A549 (cell line): ENCODE results near the gene PDCD1LG2.
"Not testable (repeated sequence)": the region's sequence is repeated elsewhere in the genome, so short reads cannot be mapped to it uniquely, and the experiment has no call there.

Experiments
- BHLHE40 ChIP-seq: IDR thresholded peaks from 2 replicates; pipeline ENCODE4 v1.6.1; 2012; ENCODE audit warnings: low read depth, low read length, inconsistent platforms
- CHD2 ChIP-seq: fragments of 150-350 bp; IDR thresholded peaks from 2 replicates; pipeline ENCODE4 v1.6.1; 2014; ENCODE audit warnings: low read length; ENCODE audit not compliant: partially characterized antibody
- EHMT2 ChIP-seq: fragments of 200-600 bp; sonication (generic); IDR thresholded peaks from 2 replicates; pipeline ENCODE4 v1.6.1; 2016; ENCODE audit warnings: antibody characterized with exemption, low read depth, mild to moderate bottlenecking, moderate library complexity
- EP300 ChIP-seq, 2 experiments: fragments of >200 bp; sonication (Bioruptor Twin); formaldehyde crosslinking; IDR thresholded peaks; 2 replicates in 1 of 2; 3 replicates in 1 of 2; pipeline ENCODE4 v1.6.1; 2016 to 2017
- JUN ChIP-seq, 2 experiments: fragments of >200 bp; sonication (Bioruptor Twin); formaldehyde crosslinking; IDR thresholded peaks; 2 replicates in 1 of 2; 3 replicates in 1 of 2; pipeline ENCODE4 v1.6.1; 2016 to 2017
- MAFK ChIP-seq: fragments of 450-650 bp; IDR thresholded peaks from 2 replicates; pipeline ENCODE4 v1.6.1; 2014; ENCODE audit not compliant: partially characterized antibody
- SMC3 ChIP-seq: fragments of >200 bp; sonication (Bioruptor Twin); formaldehyde crosslinking; IDR thresholded peaks from 3 replicates; pipeline ENCODE4 v1.6.1; 2018; ENCODE audit warnings: inconsistent platforms
- TP53 ChIP-seq: fragments of 250-450 bp; sonication (Bioruptor Pico); IDR thresholded peaks from 2 replicates; pipeline ENCODE4 v1.5.0; 2021; ENCODE audit warnings: mild to moderate bottlenecking, moderate library complexity
- TF ChIP-seq, protein P1 (sequence below): fragments of >200 bp; sonication (Bioruptor Twin); formaldehyde crosslinking; IDR thresholded peaks from 3 replicates; pipeline ENCODE4 v1.5.1; 2016

DNA sequence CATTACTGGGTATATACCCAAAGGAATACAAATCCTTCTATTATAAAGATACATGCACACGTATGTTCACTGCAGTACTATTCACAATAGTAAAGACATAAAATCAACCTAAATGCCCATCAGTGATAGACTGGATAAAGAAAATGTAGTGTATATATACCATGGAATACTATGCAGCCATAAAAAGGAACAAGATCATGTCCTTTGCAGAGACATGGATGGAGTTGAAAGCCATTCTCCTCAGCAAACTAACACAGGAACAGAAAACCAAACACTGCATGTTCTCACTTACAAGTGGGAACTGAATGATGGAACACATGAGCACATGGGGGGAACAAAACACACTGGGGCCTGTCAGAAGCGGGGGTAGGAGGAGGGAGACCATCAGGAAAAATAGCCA lies 71.4 kb downstream of the PDCD1LG2 start:
- not testable (repeated sequence) for TF ChIP-seq TP53 (CRISPR knock-in tag); EP300 (IDR thresholded peaks at IDR 0.05); MAFK; JUN (IDR thresholded peaks at IDR 0.05); SMC3; CHD2; EHMT2; BHLHE40
- TF ChIP-seq, protein P1, sequence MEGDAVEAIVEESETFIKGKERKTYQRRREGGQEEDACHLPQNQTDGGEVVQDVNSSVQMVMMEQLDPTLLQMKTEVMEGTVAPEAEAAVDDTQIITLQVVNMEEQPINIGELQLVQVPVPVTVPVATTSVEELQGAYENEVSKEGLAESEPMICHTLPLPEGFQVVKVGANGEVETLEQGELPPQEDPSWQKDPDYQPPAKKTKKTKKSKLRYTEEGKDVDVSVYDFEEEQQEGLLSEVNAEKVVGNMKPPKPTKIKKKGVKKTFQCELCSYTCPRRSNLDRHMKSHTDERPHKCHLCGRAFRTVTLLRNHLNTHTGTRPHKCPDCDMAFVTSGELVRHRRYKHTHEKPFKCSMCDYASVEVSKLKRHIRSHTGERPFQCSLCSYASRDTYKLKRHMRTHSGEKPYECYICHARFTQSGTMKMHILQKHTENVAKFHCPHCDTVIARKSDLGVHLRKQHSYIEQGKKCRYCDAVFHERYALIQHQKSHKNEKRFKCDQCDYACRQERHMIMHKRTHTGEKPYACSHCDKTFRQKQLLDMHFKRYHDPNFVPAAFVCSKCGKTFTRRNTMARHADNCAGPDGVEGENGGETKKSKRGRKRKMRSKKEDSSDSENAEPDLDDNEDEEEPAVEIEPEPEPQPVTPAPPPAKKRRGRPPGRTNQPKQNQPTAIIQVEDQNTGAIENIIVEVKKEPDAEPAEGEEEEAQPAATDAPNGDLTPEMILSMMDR = not testable (repeated sequence)
